HG02840 (cell line): Measurements from ENCODE around the gene PER2.
A peak's percentile ranks its signal among the peaks of the same experiment; 100 is the strongest.

Experiments used
- ATAC-seq: cut with Tn5 transposase; IDR thresholded peaks from one replicate; pipeline ENCODE4 v1.9.1; 2021; ENCODE audit warnings: mild to moderate bottlenecking, moderate library complexity, moderate number of reproducible peaks; ENCODE audit not compliant: unreplicated experiment, low FRiP score

PER2 gene

DNA sequence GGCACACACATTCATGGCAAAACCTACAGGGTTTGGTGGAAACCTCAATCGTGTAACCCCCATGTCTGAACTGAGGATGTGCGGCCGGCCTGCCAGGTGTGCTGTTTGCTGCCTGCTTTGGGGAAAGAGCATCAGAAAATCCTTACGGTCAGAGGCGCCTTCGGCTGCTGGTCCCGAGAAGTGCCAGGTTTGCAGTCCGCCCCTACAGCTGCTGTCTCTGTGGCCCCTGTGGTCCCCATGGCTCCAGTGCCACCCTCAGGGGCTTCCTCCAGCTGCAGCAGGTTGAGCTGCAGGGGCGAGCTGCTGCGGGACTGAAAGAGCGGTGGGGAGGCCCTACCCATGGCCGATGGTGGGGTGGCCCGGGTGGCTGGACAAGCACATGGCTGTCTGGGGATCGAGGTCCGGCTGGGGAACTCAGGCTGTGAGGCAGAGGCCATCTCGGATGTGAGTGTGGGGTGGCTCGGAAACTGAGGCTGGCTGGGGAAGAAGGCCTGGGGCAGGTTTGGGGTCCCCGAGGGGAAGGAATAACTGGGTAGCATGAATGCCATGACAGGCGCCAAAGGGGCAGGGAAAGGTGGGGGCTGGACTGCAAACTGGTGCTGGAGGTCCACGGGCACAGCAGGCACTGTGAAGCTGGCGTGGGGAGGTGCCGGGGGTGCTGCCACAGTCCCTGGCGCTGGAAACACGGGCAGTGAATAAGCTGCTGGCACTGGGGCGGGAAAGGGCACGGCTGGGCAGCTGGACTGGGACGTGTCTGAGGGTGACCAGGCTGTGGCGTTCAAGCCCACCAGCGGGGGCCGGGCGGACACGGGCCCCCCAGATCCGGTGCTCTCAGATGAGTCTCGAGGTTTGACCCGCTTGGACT lies 35.4 kb downstream of the PER2 start:
- ATAC-seq: no peak

- ATAC-seq: no peak
Observed at GRCh38 chr2:238251986-238252385, 36.4 kb downstream of the PER2 start.

GRCh38 chr2:238251331-238251730 lies 37.1 kb downstream of the PER2 start:
- ATAC-seq: no peak

DNA sequence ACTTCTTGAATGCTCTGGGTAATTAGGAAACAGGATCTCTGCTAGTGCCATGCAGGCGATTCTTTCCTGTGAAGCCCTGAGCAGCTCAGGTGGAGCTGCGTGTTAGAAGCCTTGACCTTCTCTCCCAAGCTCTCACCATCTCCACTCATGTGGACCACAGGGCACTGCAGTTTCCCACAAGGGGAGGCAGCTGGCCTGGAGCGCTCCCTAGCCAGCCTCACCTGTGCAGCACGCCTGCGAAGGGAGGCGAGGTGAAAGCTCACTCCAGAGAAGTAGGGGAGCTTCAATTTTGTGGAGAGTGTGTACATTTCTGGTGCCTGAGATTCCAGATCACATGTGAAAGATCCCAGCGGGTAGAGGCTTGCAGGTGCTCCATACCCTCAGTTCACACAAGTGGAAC lies 37.5 kb downstream of the PER2 start:
- ATAC-seq: no peak

- ATAC-seq: no peak
Observed at GRCh38 chr2:238247841-238248453, 40.5 kb downstream of the PER2 start.

GRCh38 chr2:238247002-238247822 lies 41.2 kb downstream of the PER2 start:
- no peak for ATAC-seq

- ATAC-seq: no peak
Observed at GRCh38 chr2:238244151-238244550, 44.3 kb downstream of the PER2 start.

DNA sequence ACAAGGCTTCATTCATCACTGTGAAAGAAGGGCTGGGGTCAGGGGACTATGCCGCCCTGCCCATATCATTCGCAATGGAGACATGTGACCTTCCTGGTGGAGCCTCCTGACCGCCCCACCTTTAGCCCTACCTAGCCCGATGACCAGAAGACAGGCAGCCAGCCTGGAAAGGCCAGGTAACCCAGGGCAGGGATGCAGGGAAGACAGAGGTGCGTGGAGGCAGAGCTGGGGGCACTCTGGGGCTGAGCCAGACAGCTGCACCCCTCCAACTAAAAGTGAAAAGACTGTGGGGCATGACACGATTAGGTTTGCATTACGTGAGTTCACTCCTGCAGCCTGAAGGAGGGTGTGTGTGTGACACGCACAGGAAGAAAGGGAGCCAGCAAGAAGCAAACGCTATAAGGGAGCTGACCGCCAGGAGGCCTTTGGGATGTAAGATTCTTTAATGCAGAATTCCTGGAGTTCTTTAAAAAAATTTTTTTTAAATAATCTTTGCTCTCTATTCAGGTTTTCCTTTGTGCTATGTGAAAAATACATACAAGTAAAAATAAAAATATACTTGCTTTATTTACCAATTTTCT lies 44.8 kb downstream of the PER2 start:
- no peak for ATAC-seq

DNA sequence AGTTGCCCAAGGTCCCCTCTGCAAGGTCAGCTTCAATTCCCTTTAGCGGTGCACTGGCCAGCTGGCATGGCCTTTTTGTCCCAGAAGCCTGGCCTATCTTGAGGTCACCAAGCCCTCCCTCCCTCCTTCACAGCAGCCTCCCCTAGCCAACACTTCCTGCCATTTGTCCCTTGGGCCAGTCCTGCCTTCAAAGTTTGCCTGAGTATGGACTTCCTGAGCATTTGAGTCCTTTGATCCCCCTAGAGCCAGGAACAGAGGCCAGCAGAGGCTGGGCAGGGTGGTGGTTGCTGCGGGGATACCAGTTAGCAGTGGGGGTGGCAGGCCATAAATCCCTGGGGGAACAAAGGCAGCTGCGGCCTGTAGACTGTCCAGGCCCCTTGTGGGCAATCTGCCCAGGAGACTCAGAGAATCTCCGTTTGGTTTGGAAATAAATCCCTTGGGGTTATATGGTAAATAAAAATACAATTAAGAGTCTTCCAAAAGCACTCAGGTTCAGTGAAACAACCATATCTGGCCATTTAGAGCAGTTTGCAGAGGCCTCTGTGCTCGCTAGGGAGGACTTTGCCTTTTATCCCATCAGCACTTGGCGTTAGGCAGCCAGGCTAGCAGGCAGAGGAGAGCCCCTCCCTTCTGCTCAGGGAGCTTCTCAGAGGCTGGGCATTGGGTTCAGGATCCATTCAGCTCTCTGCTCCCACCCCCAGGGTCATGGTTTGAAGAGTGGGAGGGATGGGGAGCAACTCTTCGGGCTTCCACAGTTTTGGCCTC lies 45.5 kb downstream of the PER2 start:
- ATAC-seq: no peak

- no peak for ATAC-seq
Observed at GRCh38 chr2:238241970-238242369, 46.4 kb downstream of the PER2 start.

DNA sequence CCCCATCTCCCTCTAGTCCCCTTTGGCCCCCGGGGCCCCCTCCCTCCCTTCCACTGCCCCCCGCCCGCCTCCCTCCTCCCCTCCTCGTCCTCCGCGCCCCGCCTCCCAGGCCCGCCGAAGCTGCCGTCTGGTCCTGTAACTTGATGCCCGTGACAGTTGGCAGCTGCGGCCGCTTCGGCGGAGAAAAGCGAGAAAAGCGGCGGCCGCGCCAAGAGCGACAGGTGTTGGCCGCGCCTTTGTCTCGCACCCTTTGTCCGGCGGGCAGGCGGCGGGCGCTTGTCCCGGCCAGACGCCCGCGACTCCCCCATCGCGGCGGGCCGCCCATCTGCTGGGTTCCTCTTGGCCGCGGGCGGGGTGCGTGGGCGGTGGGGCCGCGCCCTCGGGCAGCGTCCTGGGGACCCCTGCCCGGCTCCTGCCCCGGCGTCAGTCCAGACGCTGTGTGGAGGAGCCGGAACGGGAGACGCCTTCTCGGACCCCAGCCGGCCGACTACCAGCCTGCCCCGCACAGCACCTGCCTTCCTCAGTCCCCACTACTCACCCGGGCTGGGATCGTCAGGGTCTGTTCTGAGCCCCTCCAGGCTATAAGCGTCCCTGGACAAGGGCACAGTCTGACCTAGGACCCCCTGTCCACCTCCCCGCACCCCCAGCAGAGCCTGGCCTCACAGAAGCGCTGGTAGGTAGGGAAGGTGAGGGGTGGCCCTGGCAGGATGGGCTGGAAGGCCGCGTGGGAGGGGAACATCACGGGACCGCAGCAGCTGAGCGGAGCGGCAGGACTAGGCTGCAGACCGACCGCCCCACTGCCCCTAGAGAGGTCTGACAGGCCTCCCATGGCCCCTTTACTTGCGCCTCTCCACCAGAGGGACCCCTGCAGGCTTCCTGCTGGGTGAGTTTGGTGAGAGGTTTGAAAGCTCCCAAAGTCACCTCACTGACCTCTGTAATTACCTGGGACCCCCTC lies 47.4 kb downstream of the PER2 start:
- no peak for ATAC-seq

- ATAC-seq: peak; percentile 88
Observed at GRCh38 chr2:238239863-238240756, 48.3 kb downstream of the PER2 start, which contains the start of gene HES6. TSS of gene HES6 (minus strand) at chr2:238240038. CDS start at chr2:238239905, 133 bp downstream.

- no peak for ATAC-seq
Observed at GRCh38 chr2:238239543-238239862, 48.9 kb downstream of the PER2 start.

- ATAC-seq: peak; percentile 7
Observed at GRCh38 chr2:238238766-238239542, 49.5 kb downstream of the PER2 start.

- ATAC-seq: no peak
Observed at GRCh38 chr2:238238311-238238765, 50.1 kb downstream of the PER2 start.

DNA sequence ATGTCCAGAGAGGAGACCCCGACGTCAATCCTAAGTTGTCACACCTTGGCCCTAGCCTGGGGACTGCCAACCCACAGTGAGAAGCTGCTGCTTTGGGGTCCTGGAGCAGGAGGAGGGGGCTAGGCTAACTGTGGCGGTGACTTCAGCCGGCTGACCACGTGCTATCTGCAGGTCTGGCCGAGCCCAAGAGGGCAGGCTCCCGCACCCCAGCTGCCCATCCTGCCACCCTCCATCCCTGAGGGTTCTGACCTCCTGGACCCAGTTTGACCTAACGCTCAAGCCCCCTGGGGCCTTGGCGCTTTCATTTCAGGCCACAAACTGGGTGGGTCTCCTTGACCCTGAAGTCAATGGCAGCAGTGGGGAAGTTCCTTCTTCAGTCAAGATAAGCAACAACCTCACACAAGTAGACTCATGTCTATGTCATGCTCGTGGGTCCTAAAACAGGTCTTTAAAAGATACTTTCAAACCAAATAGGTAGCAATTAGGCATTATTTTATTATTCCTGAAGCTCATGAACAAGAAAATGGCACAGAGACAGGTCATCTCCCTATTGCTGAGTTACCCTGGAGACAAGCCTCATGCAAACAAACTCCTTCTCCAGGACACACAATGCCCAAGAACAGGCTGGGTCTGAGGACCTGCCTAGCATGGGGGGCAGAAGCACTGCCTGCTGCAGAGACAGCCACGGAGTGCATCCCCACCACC lies 50.8 kb downstream of the PER2 start:
- ATAC-seq: no peak

DNA sequence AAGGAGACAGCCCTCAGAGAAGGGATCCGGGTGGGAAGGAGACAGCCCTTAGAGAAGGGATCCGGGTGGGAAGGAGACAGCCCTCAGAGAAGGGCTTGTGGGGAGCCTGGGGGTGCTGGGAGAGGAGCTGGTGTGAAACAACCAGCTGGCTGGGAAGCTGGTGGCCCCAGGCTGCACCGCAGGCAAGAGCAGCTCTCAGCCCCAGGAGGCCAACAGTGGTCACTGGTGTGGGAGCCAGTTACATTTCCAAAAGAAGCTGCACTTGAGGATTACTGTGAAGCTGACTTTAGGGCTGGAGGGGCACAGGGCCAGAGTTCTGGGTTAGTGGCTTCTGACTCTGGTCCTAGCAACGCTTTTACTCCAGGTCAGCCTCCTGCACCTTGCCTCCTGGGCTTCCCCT lies 51.8 kb downstream of the PER2 start:
- ATAC-seq: no peak
